Rectal smooth muscle tissue (tissue), 1 donor: ENCODE data around the gene NBAS.

Experiments
- H3K27ac ChIP-seq: one replicate; pipeline ENCODE4 v1.7.0; 2013; ENCODE audit warnings: low read depth, low read length, inconsistent platforms
- H3K27me3 ChIP-seq: one replicate; pipeline ENCODE4 v1.7.0; 2013; ENCODE audit warnings: low read length; ENCODE audit not compliant: control insufficient read depth, insufficient read depth
- H3K36me3 ChIP-seq: one replicate; pipeline ENCODE4 v1.7.0; 2013; ENCODE audit warnings: low read length; ENCODE audit not compliant: control insufficient read depth, insufficient read depth
- H3K4me1 ChIP-seq: one replicate; pipeline ENCODE4 v1.7.0; 2013; ENCODE audit warnings: low read length; ENCODE audit not compliant: control insufficient read depth, insufficient read depth
- H3K4me3 ChIP-seq: one replicate; pipeline ENCODE4 v1.7.0; 2013; ENCODE audit warnings: low read length
- H3K9ac ChIP-seq: one replicate; pipeline ENCODE4 v1.7.0; 2013; ENCODE audit warnings: low read length

Gene NBAS

DNA sequence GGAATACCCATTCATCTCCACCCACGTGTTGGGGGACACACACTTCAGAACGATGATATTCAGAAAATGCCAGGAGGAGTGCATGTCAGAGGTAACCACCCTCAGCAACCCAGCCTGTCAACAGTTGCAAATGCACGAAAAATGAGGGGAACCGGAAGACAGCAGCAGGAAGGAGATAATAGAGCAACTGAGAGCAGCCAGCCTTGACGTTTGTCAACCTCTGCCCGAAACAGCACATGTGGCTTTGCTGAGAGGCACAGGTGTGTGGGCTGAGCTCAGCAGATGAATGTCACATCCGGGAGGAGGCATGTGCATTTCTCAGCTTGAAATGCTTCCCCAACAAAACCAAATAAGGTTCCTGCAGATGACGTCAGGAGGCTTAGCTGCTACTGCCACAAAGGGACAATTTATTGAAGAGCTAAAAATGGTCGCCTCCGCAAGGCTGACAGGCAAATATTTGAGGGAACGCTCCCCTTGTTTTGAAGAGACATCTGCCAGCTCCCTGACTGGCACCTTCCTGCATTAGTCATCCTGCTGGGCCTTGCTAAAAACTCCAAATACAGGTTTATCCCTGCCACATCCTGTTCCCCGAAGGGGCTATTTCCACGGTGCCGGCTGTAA is 419.0 kb downstream of the NBAS start:
- no peak overlapping the region for H3K9ac ChIP-seq
- no peaks in the 10 kb centered on the region for H3K4me1 ChIP-seq
- H3K36me3 ChIP-seq: no peaks in the 10 kb centered on the region
- no peak overlapping the region for H3K27ac ChIP-seq
- H3K27me3 ChIP-seq: no peaks in the 10 kb centered on the region
- no peak overlapping the region for H3K4me3 ChIP-seq

GRCh38 chr2:15141211-15141610 is 419.9 kb downstream of the NBAS start:
- no peak overlapping the region for H3K27ac ChIP-seq
- H3K9ac ChIP-seq: no peak overlapping the region
- no peaks in the 10 kb centered on the region for H3K27me3 ChIP-seq
- no peak overlapping the region for H3K4me3 ChIP-seq
- no peaks in the 10 kb centered on the region for H3K36me3 ChIP-seq
- H3K4me1 ChIP-seq: no peaks in the 10 kb centered on the region

- Histone ChIP-seq H3K4me3 (no peak overlapping the region), H3K4me1 (no peaks in the 10 kb centered on the region), H3K27me3 (no peaks in the 10 kb centered on the region), H3K36me3 (no peaks in the 10 kb centered on the region), H3K9ac (no peak overlapping the region), H3K27ac (no peak overlapping the region)
Observed at GRCh38 chr2:15136639-15137038, 424.5 kb downstream of the NBAS start.

- Histone ChIP-seq H3K27me3 (no peaks in the 10 kb centered on the region), H3K4me3 (no peak overlapping the region), H3K36me3 (no peaks in the 10 kb centered on the region), H3K4me1 (no peaks in the 10 kb centered on the region), H3K27ac (no peak overlapping the region), H3K9ac (no peak overlapping the region)
Observed at GRCh38 chr2:15134957-15135356, 426.2 kb downstream of the NBAS start.

- no peaks in the 10 kb centered on the region for H3K36me3 ChIP-seq
- no peak overlapping the region for H3K9ac ChIP-seq
- H3K4me3 ChIP-seq: no peak overlapping the region
- H3K27ac ChIP-seq: no peak overlapping the region
- H3K27me3 ChIP-seq: no peaks in the 10 kb centered on the region
- no peaks in the 10 kb centered on the region for H3K4me1 ChIP-seq
Observed at GRCh38 chr2:15133461-15133860, 427.7 kb downstream of the NBAS start.

DNA sequence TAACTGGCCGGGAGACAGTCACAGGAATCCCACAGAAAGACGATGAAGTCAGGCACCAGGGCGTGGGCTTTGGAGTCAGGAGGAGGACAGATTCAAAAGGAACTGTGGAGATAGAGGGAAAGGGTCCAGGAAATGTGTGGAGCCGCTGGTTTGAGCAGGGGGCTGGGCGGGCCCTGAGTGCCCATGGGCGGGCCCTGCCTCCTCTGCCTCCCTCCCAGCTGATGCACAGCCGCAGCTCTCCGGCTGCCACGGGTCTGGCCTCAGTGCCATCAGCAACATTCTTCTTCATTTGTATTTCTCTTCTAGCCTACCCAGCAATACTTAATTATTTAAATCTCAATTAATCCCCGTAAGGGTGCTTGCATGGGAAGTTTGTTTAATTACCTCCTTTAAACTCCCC is 432.3 kb downstream of the NBAS start:
- Histone ChIP-seq H3K27me3 (no peaks in the 10 kb centered on the region), H3K9ac (no peak overlapping the region), H3K4me1 (peaks cover 6% of the 10 kb centered on the region), H3K27ac (no peak overlapping the region), H3K36me3 (no peaks in the 10 kb centered on the region), H3K4me3 (no peak overlapping the region)

DNA sequence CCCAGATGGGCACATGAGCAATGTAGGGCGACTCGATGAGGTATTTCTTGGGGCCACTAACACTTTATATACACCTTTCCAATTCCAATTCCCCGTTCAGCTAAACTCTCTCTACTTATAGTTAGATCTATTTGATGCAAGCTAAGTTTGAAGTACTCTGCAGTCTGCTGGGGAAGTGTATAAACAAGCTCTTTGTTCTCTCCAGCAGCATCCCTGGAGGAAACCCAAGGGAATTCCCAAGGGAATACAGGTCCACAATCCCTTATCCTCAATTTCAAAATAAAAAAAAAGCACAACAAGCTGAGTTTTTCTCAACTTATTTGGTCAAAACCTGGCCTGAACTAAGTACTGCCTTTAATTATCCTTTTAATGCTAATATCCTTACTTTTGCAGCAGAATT is 433.3 kb downstream of the NBAS start:
- no peak overlapping the region for H3K4me3 ChIP-seq
- H3K4me1 ChIP-seq: peaks cover 6% of the 10 kb centered on the region
- H3K9ac ChIP-seq: no peak overlapping the region
- no peak overlapping the region for H3K27ac ChIP-seq
- H3K27me3 ChIP-seq: no peaks in the 10 kb centered on the region
- no peaks in the 10 kb centered on the region for H3K36me3 ChIP-seq

GRCh38 chr2:15127301-15127700 is 433.8 kb downstream of the NBAS start:
- H3K27ac ChIP-seq: no peak overlapping the region
- H3K4me3 ChIP-seq: no peak overlapping the region
- H3K4me1 ChIP-seq: peaks cover 6% of the 10 kb centered on the region
- no peaks in the 10 kb centered on the region for H3K36me3 ChIP-seq
- no peaks in the 10 kb centered on the region for H3K27me3 ChIP-seq
- no peak overlapping the region for H3K9ac ChIP-seq

GRCh38 chr2:15126373-15126772 is 434.8 kb downstream of the NBAS start:
- no peak overlapping the region for H3K27ac ChIP-seq
- H3K27me3 ChIP-seq: no peaks in the 10 kb centered on the region
- H3K9ac ChIP-seq: no peak overlapping the region
- H3K36me3 ChIP-seq: no peaks in the 10 kb centered on the region
- H3K4me1 ChIP-seq: peaks cover 6% of the 10 kb centered on the region
- H3K4me3 ChIP-seq: no peak overlapping the region

DNA sequence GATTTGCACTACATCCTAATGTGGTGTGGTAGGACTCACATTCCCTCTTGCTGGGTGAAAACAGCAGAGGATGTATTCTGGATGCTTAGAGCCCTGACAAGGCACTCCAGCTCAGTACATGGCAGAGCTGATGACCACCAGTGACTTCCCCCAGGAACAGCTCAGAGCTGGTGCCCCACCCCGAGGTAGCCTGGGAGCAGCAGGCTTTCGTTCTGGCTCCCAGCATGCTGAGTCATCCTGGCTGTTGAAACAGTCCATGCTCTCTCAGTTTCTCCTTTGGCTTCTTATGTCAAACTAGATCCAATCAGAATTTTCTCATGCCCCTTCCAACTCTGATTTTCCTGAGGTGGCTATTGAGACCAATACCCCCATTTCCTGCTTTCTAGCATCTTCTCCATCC is 438.2 kb downstream of the NBAS start:
- Histone ChIP-seq H3K4me1 (peaks cover 6% of the 10 kb centered on the region), H3K27ac (no peak overlapping the region), H3K9ac (no peak overlapping the region), H3K36me3 (no peaks in the 10 kb centered on the region), H3K27me3 (no peaks in the 10 kb centered on the region), H3K4me3 (no peak overlapping the region)

DNA sequence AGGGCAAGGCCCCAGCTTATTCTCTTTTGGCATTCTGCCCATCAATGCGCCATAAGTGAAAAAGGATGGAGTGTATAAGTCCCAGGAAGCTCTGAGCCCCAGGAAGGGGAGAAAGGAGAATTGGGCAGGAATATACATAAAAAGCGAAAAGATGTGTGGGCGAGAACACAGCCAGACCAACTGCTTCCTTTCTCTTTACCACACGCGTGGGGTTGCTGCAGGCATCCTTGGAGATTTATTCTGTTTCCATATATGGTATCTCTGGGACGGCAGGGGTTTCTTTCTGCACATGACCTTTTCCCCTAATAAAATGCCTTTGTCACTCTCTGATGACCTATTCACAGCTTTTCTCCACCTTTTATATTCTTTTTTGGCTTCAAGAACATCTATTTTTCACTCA is 440.5 kb downstream of the NBAS start:
- Histone ChIP-seq H3K27ac (no peak overlapping the region), H3K4me3 (no peak overlapping the region), H3K36me3 (no peaks in the 10 kb centered on the region), H3K27me3 (no peaks in the 10 kb centered on the region), H3K4me1 (no peaks in the 10 kb centered on the region), H3K9ac (no peak overlapping the region)

DNA sequence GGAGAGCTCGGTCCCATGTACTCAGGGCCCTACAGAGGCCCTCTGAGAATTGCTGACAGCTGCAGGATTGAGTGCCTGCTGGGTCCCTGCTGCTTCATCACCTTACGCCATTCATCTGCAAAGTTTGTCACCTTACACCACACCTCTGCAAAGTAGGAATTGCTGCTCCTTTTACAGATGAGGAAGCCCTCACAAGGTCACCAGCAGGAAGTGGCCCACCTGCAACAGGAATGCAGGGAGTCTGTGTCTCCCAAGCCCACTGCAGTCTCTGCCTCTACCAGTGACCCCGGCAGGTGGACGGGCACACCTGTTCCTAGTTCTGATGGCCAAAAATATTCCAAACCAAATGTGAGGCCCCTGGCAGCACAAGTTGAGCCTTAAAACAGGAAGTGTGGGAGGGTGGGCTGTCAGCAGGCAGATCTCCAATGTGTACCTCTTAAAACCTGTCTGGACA is 441.4 kb downstream of the NBAS start:
- no peaks in the 10 kb centered on the region for H3K4me1 ChIP-seq
- no peaks in the 10 kb centered on the region for H3K27me3 ChIP-seq
- no peaks in the 10 kb centered on the region for H3K36me3 ChIP-seq
- H3K4me3 ChIP-seq: no peak overlapping the region
- H3K9ac ChIP-seq: no peak overlapping the region
- H3K27ac ChIP-seq: no peak overlapping the region

GRCh38 chr2:15117409-15118050 is 443.6 kb downstream of the NBAS start:
- no peak overlapping the region for H3K4me3 ChIP-seq
- H3K4me1 ChIP-seq: no peaks in the 10 kb centered on the region
- H3K27ac ChIP-seq: no peak overlapping the region
- no peaks in the 10 kb centered on the region for H3K36me3 ChIP-seq
- no peak overlapping the region for H3K9ac ChIP-seq
- H3K27me3 ChIP-seq: no peaks in the 10 kb centered on the region
